Mesenchymal stem cell (in vitro differentiated cells and primary cell): ENCODE measurements around the gene PTPN12.
A peak's percentile ranks its signal among the peaks of the same experiment; 100 is the strongest.

Experiments
- DNase-seq: peaks from one replicate; pipeline ENCODE4 v3.0.0-alpha.2; 2013
- H2AFZ ChIP-seq: one replicate; pipeline ENCODE4 v1.6.1; 2013; ENCODE audit warnings: low read depth, mild to moderate bottlenecking, control low read depth, inconsistent platforms, low read length, moderate library complexity
- H2AK5ac ChIP-seq: 2 replicates; pipeline ENCODE4 v1.6.1; 2013; ENCODE audit warnings: low read length, moderate library complexity, mild to moderate bottlenecking, inconsistent platforms; ENCODE audit not compliant: severe bottlenecking
- H2BK120ac ChIP-seq: one replicate; pipeline ENCODE4 v1.6.1; 2013; ENCODE audit warnings: low read depth, mild to moderate bottlenecking, inconsistent platforms, low read length, moderate library complexity
- H2BK12ac ChIP-seq, 2 experiments: one replicate each; pipeline ENCODE4 v1.6.1; 2013; ENCODE audit warnings: inconsistent platforms in 2 of 2, low read length in 2 of 2, mild to moderate bottlenecking in 2 of 2, moderate library complexity in 2 of 2, control low read depth in 1 of 2
- H2BK15ac ChIP-seq: one replicate; pipeline ENCODE4 v1.6.1; 2013; ENCODE audit warnings: mild to moderate bottlenecking, low read depth, inconsistent platforms; ENCODE audit not compliant: poor library complexity, severe bottlenecking
- H2BK5ac ChIP-seq: 2 replicates; pipeline ENCODE4 v1.6.1; 2013; ENCODE audit warnings: low read depth, mild to moderate bottlenecking, low read length, control low read depth, inconsistent platforms; ENCODE audit not compliant: poor library complexity, severe bottlenecking
- H3K14ac ChIP-seq, 2 experiments: one replicate each; pipeline ENCODE4 v1.6.1; 2013; ENCODE audit warnings: inconsistent platforms in 2 of 2, low read length in 2 of 2, control low read depth in 1 of 2, mild to moderate bottlenecking in 1 of 2, moderate library complexity in 1 of 2
- H3K18ac ChIP-seq, 2 experiments: one replicate each; pipeline ENCODE4 v1.6.1; 2013; ENCODE audit warnings: inconsistent platforms in 2 of 2, low read length in 2 of 2, control low read depth in 1 of 2, low read depth in 1 of 2, mild to moderate bottlenecking in 1 of 2
- H3K23ac ChIP-seq, 2 experiments: one replicate each; pipeline ENCODE4 v1.6.1; 2013; ENCODE audit warnings: inconsistent platforms in 2 of 2, low read length in 2 of 2, mild to moderate bottlenecking in 2 of 2, moderate library complexity in 2 of 2, control low read depth in 1 of 2
- H3K27ac ChIP-seq: 2 replicates; pipeline ENCODE4 v1.5.1; 2013; ENCODE audit warnings: mild to moderate bottlenecking, moderate library complexity, low read length, control low read depth, inconsistent platforms; ENCODE audit not compliant: poor library complexity, severe bottlenecking
- H3K27me3 ChIP-seq, 2 experiments: 2 replicates each; pipeline versions ENCODE4 v1.6.1 to v1.7.0; 2013; ENCODE audit warnings: low read length in 2 of 2, mild to moderate bottlenecking in 2 of 2, moderate library complexity in 2 of 2, control low read depth in 1 of 2, inconsistent platforms in 1 of 2; ENCODE audit not compliant: control insufficient read depth in 1 of 2, insufficient read depth in 1 of 2
- H3K36me3 ChIP-seq, 2 experiments: 2 replicates each; pipeline versions ENCODE4 v1.6.1 to v1.7.0; 2013; ENCODE audit warnings: low read length in 2 of 2, control low read depth in 1 of 2, inconsistent platforms in 1 of 2, low read depth in 1 of 2, mild to moderate bottlenecking in 1 of 2; ENCODE audit not compliant: insufficient read depth in 2 of 2, control insufficient read depth in 1 of 2
- H3K4ac ChIP-seq, 2 experiments: one replicate each; pipeline ENCODE4 v1.6.1; 2013; ENCODE audit warnings: inconsistent platforms in 2 of 2, low read length in 2 of 2, mild to moderate bottlenecking in 2 of 2, moderate library complexity in 2 of 2, control low read depth in 1 of 2, low read depth in 1 of 2
- H3K4me1 ChIP-seq: 2 replicates; pipeline ENCODE4 v1.6.1; 2013; ENCODE audit warnings: low read depth, low read length, control low read depth; ENCODE audit not compliant: control insufficient read depth, insufficient read depth
- H3K4me2 ChIP-seq: 2 replicates; pipeline ENCODE4 v1.6.1; 2013; ENCODE audit warnings: low read length, mild to moderate bottlenecking, inconsistent platforms; ENCODE audit not compliant: poor library complexity, severe bottlenecking
- H3K4me3 ChIP-seq, 2 experiments: 2 replicates each; pipeline versions ENCODE4 v1.5.1 to v1.7.0; 2013; ENCODE audit warnings: low read length in 2 of 2, mild to moderate bottlenecking in 2 of 2, control low read depth in 1 of 2, low read depth in 1 of 2; ENCODE audit not compliant: insufficient read depth in 1 of 2
- H3K79me1 ChIP-seq: replicated peaks from 2 replicates; pipeline ENCODE4 v1.6.1; 2013; ENCODE audit warnings: mild to moderate bottlenecking, control low read depth, low read length, inconsistent platforms; ENCODE audit not compliant: poor library complexity, severe bottlenecking
- H3K9ac ChIP-seq: 2 replicates; pipeline ENCODE4 v1.7.0; 2013; ENCODE audit warnings: mild to moderate bottlenecking, low read length, moderate library complexity
- H3K9me3 ChIP-seq: 2 replicates; pipeline ENCODE4 v1.7.0; 2013; ENCODE audit warnings: mild to moderate bottlenecking, low read length; ENCODE audit not compliant: control insufficient read depth
- H4K8ac ChIP-seq: one replicate; pipeline ENCODE4 v1.6.1; 2013; ENCODE audit warnings: inconsistent platforms, mild to moderate bottlenecking, low read length, moderate library complexity
- H4K91ac ChIP-seq: one replicate; pipeline ENCODE4 v1.6.1; 2013; ENCODE audit warnings: mild to moderate bottlenecking, low read length, inconsistent platforms
- WGBS: methylation state at CpG from one replicate; pipeline ENCODE4 v1.1.7; 2013; ENCODE audit warnings: mixed read lengths; 5-methylcytosine and 5-hydroxymethylcytosine counted together

Gene PTPN12

DNA sequence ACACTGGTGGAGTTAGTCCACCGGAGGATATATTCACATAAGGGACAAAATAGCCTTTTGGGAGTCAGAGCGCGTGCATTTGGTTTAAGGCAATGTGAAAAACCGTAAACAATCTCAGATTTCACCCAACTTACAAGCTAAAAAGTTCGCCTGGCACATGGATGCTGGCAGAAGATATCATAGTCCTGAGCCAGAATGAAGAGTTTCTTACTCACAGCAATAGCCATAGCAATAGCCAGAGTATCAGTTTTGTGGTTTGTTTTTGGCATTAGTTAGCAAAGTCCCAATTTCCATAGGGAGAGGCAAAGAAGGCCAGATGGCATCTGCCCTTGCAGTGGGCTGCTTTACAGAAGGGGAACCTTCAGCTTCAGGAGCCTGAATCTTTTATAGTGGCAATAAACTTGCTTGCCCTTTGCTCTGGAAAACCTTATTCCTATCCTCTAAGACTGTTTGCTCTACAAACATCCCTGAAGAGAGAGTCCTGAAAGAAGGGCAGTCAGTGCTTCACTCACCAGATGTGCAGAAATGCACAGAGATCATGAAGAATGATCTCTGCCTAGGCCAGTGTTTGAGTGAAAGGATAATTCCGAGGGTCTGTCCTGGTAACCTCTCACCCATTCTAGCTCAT is 130.5 kb downstream of the PTPN12 start:
- H3K4me3 ChIP-seq: peak overlapping the region in 1 of 2 experiments; percentile 13
- H2BK15ac ChIP-seq: no peak overlapping the region
- WGBS: 91% methylated on average over 5 of the region's 6 CpGs
- H3K18ac ChIP-seq: no peak overlapping the region
- no peak for DNase-seq
- peaks cover 11 to 34% of the 10 kb centered on the region in 2 experiments for H3K36me3 ChIP-seq
- H2AFZ ChIP-seq: no peak overlapping the region
- H2BK5ac ChIP-seq: no peak overlapping the region
- no peak overlapping the region for H2BK12ac ChIP-seq
- no peak overlapping the region for H3K27ac ChIP-seq
- peak overlapping the region; percentile 48 for H3K9ac ChIP-seq
- no peak overlapping the region for H3K14ac ChIP-seq
- peaks cover 4% of the 10 kb centered on the region for H3K79me1 ChIP-seq
- H4K8ac ChIP-seq: no peak overlapping the region
- H3K9me3 ChIP-seq: no peaks in the 10 kb centered on the region
- H3K4me1 ChIP-seq: peaks cover 3% of the 10 kb centered on the region
- no peak overlapping the region for H3K4me2 ChIP-seq
- no peak overlapping the region for H2BK120ac ChIP-seq
- H3K27me3 ChIP-seq: no peaks in the 10 kb centered on the region
- H3K23ac ChIP-seq: no peak overlapping the region
- no peak overlapping the region for H2AK5ac ChIP-seq
- H3K4ac ChIP-seq: no peak overlapping the region
- no peak overlapping the region for H4K91ac ChIP-seq

- Histone ChIP-seq H4K91ac (no peak overlapping the region), H2BK15ac (no peak overlapping the region), H2BK120ac (no peak overlapping the region), H3K9ac (no peak overlapping the region), H2BK12ac (no peak overlapping the region), H2AK5ac (no peak overlapping the region), H3K36me3 (peaks cover 3 to 17% of the 10 kb centered on the region in 2 experiments), H3K4me2 (no peak overlapping the region), H3K9me3 (no peaks in the 10 kb centered on the region), H3K14ac (no peak overlapping the region), H3K79me1 (peaks cover 3% of the 10 kb centered on the region), H2AFZ (no peak overlapping the region), H3K18ac (no peak overlapping the region), H3K23ac (no peak overlapping the region), H3K4me3 (no peak overlapping the region), H3K27me3 (no peaks in the 10 kb centered on the region), H3K4me1 (peaks cover 1% of the 10 kb centered on the region), H2BK5ac (no peak overlapping the region), H3K4ac (peak overlapping the region in 1 of 2 experiments; percentile 51), H4K8ac (no peak overlapping the region), H3K27ac (no peak overlapping the region)
- DNase-seq: no peak
- WGBS: 96% methylated on average over 3 of the region's 5 CpGs
Observed at GRCh38 chr7:77674878-77675277, 137.8 kb downstream of the PTPN12 start.

DNA sequence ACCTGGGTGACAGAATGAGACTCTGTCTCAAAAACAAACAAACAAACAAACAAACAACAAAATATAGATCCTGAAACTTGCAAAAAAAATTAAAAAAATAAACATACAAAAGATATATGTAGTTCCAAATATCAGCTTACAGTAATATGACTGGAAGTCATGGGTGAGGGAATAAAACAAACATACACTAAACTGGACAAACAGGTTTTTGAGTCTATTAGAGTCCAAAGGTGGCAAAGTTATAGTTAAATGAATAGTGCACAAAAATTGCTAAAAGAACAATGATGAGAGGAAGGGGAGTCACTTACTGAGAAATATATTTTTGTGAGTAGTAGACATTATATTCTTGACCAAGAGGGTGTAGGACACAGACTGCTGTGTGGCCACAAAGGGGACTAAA is 142.5 kb downstream of the PTPN12 start:
- no peak overlapping the region for H2AK5ac ChIP-seq
- H3K79me1 ChIP-seq: peaks cover 14% of the 10 kb centered on the region
- H3K14ac ChIP-seq: no peak overlapping the region
- no peak overlapping the region for H3K4ac ChIP-seq
- H3K23ac ChIP-seq: no peak overlapping the region
- DNase-seq: no peak
- no peak overlapping the region for H4K91ac ChIP-seq
- no peak overlapping the region for H2AFZ ChIP-seq
- H2BK12ac ChIP-seq: no peak overlapping the region
- no peak overlapping the region for H3K4me3 ChIP-seq
- no peaks in the 10 kb centered on the region for H3K27me3 ChIP-seq
- H2BK5ac ChIP-seq: no peak overlapping the region
- no peak overlapping the region for H3K9ac ChIP-seq
- H3K36me3 ChIP-seq: peaks cover 0 to 19% of the 10 kb centered on the region in 2 experiments
- H3K4me2 ChIP-seq: no peak overlapping the region
- H3K18ac ChIP-seq: no peak overlapping the region
- H2BK120ac ChIP-seq: no peak overlapping the region
- no peak overlapping the region for H2BK15ac ChIP-seq
- no peak overlapping the region for H4K8ac ChIP-seq
- H3K9me3 ChIP-seq: no peaks in the 10 kb centered on the region
- peaks cover 3% of the 10 kb centered on the region for H3K4me1 ChIP-seq
- H3K27ac ChIP-seq: no peak overlapping the region

DNA sequence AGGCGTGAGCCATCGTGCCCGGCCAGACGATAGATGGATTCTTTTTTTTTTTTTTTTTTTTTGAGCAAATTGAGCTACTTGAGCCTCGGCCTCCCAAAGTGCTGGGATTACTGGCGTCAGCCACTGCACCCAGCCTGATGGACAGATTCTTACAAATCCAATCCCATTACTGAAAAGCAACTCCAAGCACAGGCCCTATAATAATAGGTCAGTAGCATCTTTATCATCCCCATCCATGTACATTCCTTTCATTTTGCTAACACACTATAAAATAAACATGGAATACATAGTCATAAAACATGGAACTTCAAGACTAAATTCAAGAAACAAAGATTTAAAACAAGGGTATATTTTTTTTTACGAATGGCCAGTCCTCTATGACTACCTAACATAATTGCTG is 143.2 kb downstream of the PTPN12 start:
- no peak for DNase-seq
- no peak overlapping the region for H3K23ac ChIP-seq
- no peak overlapping the region for H4K8ac ChIP-seq
- H2BK5ac ChIP-seq: no peak overlapping the region
- H3K36me3 ChIP-seq: peaks cover 0 to 19% of the 10 kb centered on the region in 2 experiments
- H2BK12ac ChIP-seq: no peak overlapping the region
- H4K91ac ChIP-seq: no peak overlapping the region
- H2AK5ac ChIP-seq: no peak overlapping the region
- no peaks in the 10 kb centered on the region for H3K27me3 ChIP-seq
- H3K4me2 ChIP-seq: no peak overlapping the region
- peaks cover 3% of the 10 kb centered on the region for H3K4me1 ChIP-seq
- H2AFZ ChIP-seq: no peak overlapping the region
- no peak overlapping the region for H3K18ac ChIP-seq
- 97% methylated on average over 6 of the region's 7 CpGs for WGBS
- no peak overlapping the region for H3K9ac ChIP-seq
- H3K4ac ChIP-seq: no peak overlapping the region
- H2BK15ac ChIP-seq: no peak overlapping the region
- no peaks in the 10 kb centered on the region for H3K9me3 ChIP-seq
- no peak overlapping the region for H3K14ac ChIP-seq
- no peak overlapping the region for H3K27ac ChIP-seq
- H3K79me1 ChIP-seq: peaks cover 16% of the 10 kb centered on the region
- H3K4me3 ChIP-seq: no peak overlapping the region
- H2BK120ac ChIP-seq: no peak overlapping the region
